Activated T-helper 17 cell treated with anti-CD3 and anti-CD28 coated beads, Interleukin-2, amount 50 U/mL, for 72 hours (primary cell): ENCODE results near the gene ATP10D. TPM values are rescaled to one million over a fixed set of nuclear protein-coding genes. Genes with fewer than 3 reads are reported as not detected.

Source experiments
- ATAC-seq: fragments of 150-1000 bp; cut with Tn5 transposase; replicated peaks from 2 replicates; pipeline ENCODE4 v1.10.0; 2021; ENCODE audit warnings: mild to moderate bottlenecking, moderate library complexity
- H3K27ac Mint-ChIP-seq: one replicate; pipeline ENCODE4 v1.8.0; 2022; ENCODE audit warnings: mixed read lengths
- H3K27me3 Mint-ChIP-seq: one replicate; pipeline ENCODE4 v1.8.0; 2022; ENCODE audit warnings: mixed read lengths
- H3K36me3 Mint-ChIP-seq: one replicate; pipeline ENCODE4 v1.8.0; 2022; ENCODE audit warnings: low read depth, mild to moderate bottlenecking, mixed read lengths
- H3K4me1 Mint-ChIP-seq: one replicate; pipeline ENCODE4 v1.8.0; 2022; ENCODE audit warnings: mixed read lengths
- H3K4me3 Mint-ChIP-seq: one replicate; pipeline ENCODE4 v1.8.0; 2022; ENCODE audit warnings: mild to moderate bottlenecking, mixed read lengths
- H3K9me3 Mint-ChIP-seq: one replicate; pipeline ENCODE4 v1.8.0; 2022; ENCODE audit warnings: mixed read lengths
- total RNA-seq, 2 donors: library from RNA; stranded (reverse); gene quantifications; one replicate each; pipeline ENCODE4 v1.2.3, GENCODE V29; 2022

ATP10D gene
- total RNA-seq, 2 donors from 2014 or later: 5.1 to 8.2 TPM

GRCh38 chr4:47566566-47566965 lies 81.5 kb downstream of the ATP10D start:
- Mint-ChIP-seq H3K36me3 (no peaks in the 10 kb centered on the region), H3K4me3 (no peak overlapping the region), H3K9me3 (no peaks in the 10 kb centered on the region), H3K4me1 (no peaks in the 10 kb centered on the region), H3K27ac (no peak overlapping the region), H3K27me3 (no peaks in the 10 kb centered on the region)
- ATAC-seq: no peak

GRCh38 chr4:47566969-47567368 lies 81.9 kb downstream of the ATP10D start:
- H3K9me3 Mint-ChIP-seq: no peaks in the 10 kb centered on the region
- H3K4me3 Mint-ChIP-seq: no peak overlapping the region
- no peaks in the 10 kb centered on the region for H3K36me3 Mint-ChIP-seq
- H3K27me3 Mint-ChIP-seq: no peaks in the 10 kb centered on the region
- ATAC-seq: no peak
- H3K4me1 Mint-ChIP-seq: no peaks in the 10 kb centered on the region
- H3K27ac Mint-ChIP-seq: no peak overlapping the region

GRCh38 chr4:47567511-47567910 lies 82.4 kb downstream of the ATP10D start:
- no peak for ATAC-seq
- Mint-ChIP-seq H3K4me3 (no peak overlapping the region), H3K9me3 (no peaks in the 10 kb centered on the region), H3K36me3 (peaks cover 3% of the 10 kb centered on the region), H3K27ac (no peak overlapping the region), H3K4me1 (no peaks in the 10 kb centered on the region), H3K27me3 (no peaks in the 10 kb centered on the region)

GRCh38 chr4:47570816-47571215 lies 85.7 kb downstream of the ATP10D start:
- H3K4me3 Mint-ChIP-seq: no peak overlapping the region
- H3K9me3 Mint-ChIP-seq: no peaks in the 10 kb centered on the region
- peaks cover 7% of the 10 kb centered on the region for H3K36me3 Mint-ChIP-seq
- no peak overlapping the region for H3K27ac Mint-ChIP-seq
- ATAC-seq: no peak
- H3K27me3 Mint-ChIP-seq: no peaks in the 10 kb centered on the region
- no peaks in the 10 kb centered on the region for H3K4me1 Mint-ChIP-seq

GRCh38 chr4:47572981-47573380 lies 87.9 kb downstream of the ATP10D start:
- ATAC-seq: no peak
- H3K27me3 Mint-ChIP-seq: no peaks in the 10 kb centered on the region
- H3K4me1 Mint-ChIP-seq: no peaks in the 10 kb centered on the region
- peaks cover 18% of the 10 kb centered on the region for H3K36me3 Mint-ChIP-seq
- H3K27ac Mint-ChIP-seq: no peak overlapping the region
- no peak overlapping the region for H3K4me3 Mint-ChIP-seq
- no peaks in the 10 kb centered on the region for H3K9me3 Mint-ChIP-seq

- no peak for ATAC-seq
Observed at GRCh38 chr4:47577779-47578553, 92.9 kb downstream of the ATP10D start.

GRCh38 chr4:47579235-47579634 lies 94.2 kb downstream of the ATP10D start:
- Mint-ChIP-seq H3K36me3 (peaks cover 10% of the 10 kb centered on the region), H3K27ac (no peak overlapping the region), H3K4me3 (no peak overlapping the region)

More at GRCh38 chr4:47577779-47578553, 92.9 kb downstream of the ATP10D start:
- Mint-ChIP-seq H3K27me3 (no peaks in the 10 kb centered on the region), H3K4me3 (no peak overlapping the region), H3K36me3 (peaks cover 10% of the 10 kb centered on the region), H3K9me3 (no peaks in the 10 kb centered on the region), H3K27ac (no peak overlapping the region), H3K4me1 (no peaks in the 10 kb centered on the region)

GRCh38 chr4:47590325-47590724 lies 105.2 kb downstream of the ATP10D start:
- Mint-ChIP-seq H3K9me3 (peaks cover 5% of the 10 kb centered on the region), H3K36me3 (no peaks in the 10 kb centered on the region), H3K27ac (no peak overlapping the region), H3K4me1 (no peaks in the 10 kb centered on the region), H3K4me3 (no peak overlapping the region), H3K27me3 (no peaks in the 10 kb centered on the region)
- ATAC-seq: no peak

More at GRCh38 chr4:47579235-47579634, 94.2 kb downstream of the ATP10D start:
- no peak for ATAC-seq
- Mint-ChIP-seq H3K9me3 (no peaks in the 10 kb centered on the region), H3K27me3 (no peaks in the 10 kb centered on the region), H3K4me1 (no peaks in the 10 kb centered on the region)

GRCh38 chr4:47597696-47598095 lies 112.6 kb downstream of the ATP10D start:
- no peaks in the 10 kb centered on the region for H3K4me1 Mint-ChIP-seq
- no peak overlapping the region for H3K4me3 Mint-ChIP-seq
- H3K9me3 Mint-ChIP-seq: no peaks in the 10 kb centered on the region
- H3K27ac Mint-ChIP-seq: no peak overlapping the region
- no peaks in the 10 kb centered on the region for H3K36me3 Mint-ChIP-seq
- no peak for ATAC-seq
- no peaks in the 10 kb centered on the region for H3K27me3 Mint-ChIP-seq

GRCh38 chr4:47598320-47598719 lies 113.2 kb downstream of the ATP10D start:
- Mint-ChIP-seq H3K27me3 (no peaks in the 10 kb centered on the region), H3K36me3 (no peaks in the 10 kb centered on the region), H3K9me3 (no peaks in the 10 kb centered on the region), H3K4me3 (no peak overlapping the region), H3K27ac (no peak overlapping the region), H3K4me1 (no peaks in the 10 kb centered on the region)
- no peak for ATAC-seq

GRCh38 chr4:47598896-47599295 lies 113.8 kb downstream of the ATP10D start:
- no peaks in the 10 kb centered on the region for H3K4me1 Mint-ChIP-seq
- H3K4me3 Mint-ChIP-seq: no peak overlapping the region
- no peak for ATAC-seq
- H3K27me3 Mint-ChIP-seq: no peaks in the 10 kb centered on the region
- H3K36me3 Mint-ChIP-seq: no peaks in the 10 kb centered on the region
- no peaks in the 10 kb centered on the region for H3K9me3 Mint-ChIP-seq
- no peak overlapping the region for H3K27ac Mint-ChIP-seq

- no peak for ATAC-seq
- no peak overlapping the region for H3K27ac Mint-ChIP-seq
- no peaks in the 10 kb centered on the region for H3K4me1 Mint-ChIP-seq
- peaks cover 9% of the 10 kb centered on the region for H3K27me3 Mint-ChIP-seq
- no peak overlapping the region for H3K4me3 Mint-ChIP-seq
- peaks cover 5% of the 10 kb centered on the region for H3K9me3 Mint-ChIP-seq
- H3K36me3 Mint-ChIP-seq: no peaks in the 10 kb centered on the region
Observed at GRCh38 chr4:47606482-47606881, 121.4 kb downstream of the ATP10D start.

GRCh38 chr4:47612116-47613023 lies 127.3 kb downstream of the ATP10D start:
- ATAC-seq: no peak
- peaks cover 4% of the 10 kb centered on the region for H3K27me3 Mint-ChIP-seq
- no peak overlapping the region for H3K4me3 Mint-ChIP-seq
- no peaks in the 10 kb centered on the region for H3K36me3 Mint-ChIP-seq
- no peak overlapping the region for H3K27ac Mint-ChIP-seq
- no peaks in the 10 kb centered on the region for H3K4me1 Mint-ChIP-seq
- no peaks in the 10 kb centered on the region for H3K9me3 Mint-ChIP-seq

GRCh38 chr4:47615385-47615784 lies 130.3 kb downstream of the ATP10D start:
- H3K27ac Mint-ChIP-seq: no peak overlapping the region
- H3K27me3 Mint-ChIP-seq: peaks cover 4% of the 10 kb centered on the region
- no peaks in the 10 kb centered on the region for H3K36me3 Mint-ChIP-seq
- H3K9me3 Mint-ChIP-seq: no peaks in the 10 kb centered on the region
- no peak overlapping the region for H3K4me3 Mint-ChIP-seq
- no peaks in the 10 kb centered on the region for H3K4me1 Mint-ChIP-seq
- no peak for ATAC-seq

- ATAC-seq: no peak
- H3K27ac Mint-ChIP-seq: no peak overlapping the region
- no peaks in the 10 kb centered on the region for H3K36me3 Mint-ChIP-seq
- peaks cover under 1% of the 10 kb centered on the region for H3K9me3 Mint-ChIP-seq
- H3K27me3 Mint-ChIP-seq: no peaks in the 10 kb centered on the region
- no peaks in the 10 kb centered on the region for H3K4me1 Mint-ChIP-seq
- no peak overlapping the region for H3K4me3 Mint-ChIP-seq
Observed at GRCh38 chr4:47617607-47618006, 132.5 kb downstream of the ATP10D start.
